Lung microvascular endothelial cell (primary cell): ENCODE results near the gene RNF11. TPM values are rescaled to one million over a fixed set of nuclear protein-coding genes. Genes with fewer than 3 reads are reported as not detected.
"Not testable (repeated sequence)": the region's sequence is repeated elsewhere in the genome, so short reads cannot be mapped to it uniquely, and the experiment has no call there.

Source experiments
- DNase-seq, 2 donors: peaks; one replicate each; pipeline versions ENCODE4 v3.0.0 to v3.0.0-alpha.2; 2010; ENCODE audit warnings: low read depth in 2 of 2
- total RNA-seq: library from RNA; depleted of rRNA; stranded (reverse); fragments of >200 nt; gene quantifications from 2 replicates; pipeline ENCODE4 v1.2.1, GENCODE V29; 2014

Gene RNF11
- total RNA-seq, 1 donor from 2014 or later, result 134 TPM

DNA sequence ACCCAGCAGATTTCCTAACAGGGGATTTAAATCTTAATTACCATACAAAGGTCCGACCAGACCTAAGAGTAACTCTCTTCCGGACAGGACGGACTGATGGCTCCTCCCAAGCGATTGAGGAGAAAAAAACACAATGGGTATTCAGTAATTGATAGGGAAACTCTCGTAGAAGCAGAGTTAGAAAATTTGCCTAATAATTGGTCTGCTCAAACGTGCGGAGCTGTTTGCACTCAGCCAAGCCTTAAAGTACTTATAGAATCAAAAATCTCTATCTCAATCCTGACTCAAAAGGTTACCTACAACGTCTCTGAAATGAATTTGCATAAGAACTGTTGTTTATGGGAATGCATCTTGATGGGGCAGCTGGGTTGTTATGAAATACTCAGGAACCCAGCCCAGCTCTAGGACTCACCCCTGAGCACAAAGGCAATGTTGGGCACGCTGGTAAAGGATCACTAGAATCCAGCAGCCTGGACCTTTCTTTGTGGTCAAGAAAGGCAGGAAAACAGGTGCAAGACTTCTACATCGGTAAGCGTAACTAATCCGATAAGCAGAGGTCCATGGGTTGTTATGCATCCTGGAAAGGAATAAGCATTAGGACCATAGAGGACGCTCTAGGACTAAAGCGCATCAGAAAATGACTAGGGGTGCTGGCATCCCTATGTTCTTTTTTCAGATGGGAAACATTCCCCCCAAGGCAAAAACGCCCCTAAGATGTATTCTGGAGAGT lies 8.7 kb upstream of the RNF11 start:
- not testable (repeated sequence) for DNase-seq

DNA sequence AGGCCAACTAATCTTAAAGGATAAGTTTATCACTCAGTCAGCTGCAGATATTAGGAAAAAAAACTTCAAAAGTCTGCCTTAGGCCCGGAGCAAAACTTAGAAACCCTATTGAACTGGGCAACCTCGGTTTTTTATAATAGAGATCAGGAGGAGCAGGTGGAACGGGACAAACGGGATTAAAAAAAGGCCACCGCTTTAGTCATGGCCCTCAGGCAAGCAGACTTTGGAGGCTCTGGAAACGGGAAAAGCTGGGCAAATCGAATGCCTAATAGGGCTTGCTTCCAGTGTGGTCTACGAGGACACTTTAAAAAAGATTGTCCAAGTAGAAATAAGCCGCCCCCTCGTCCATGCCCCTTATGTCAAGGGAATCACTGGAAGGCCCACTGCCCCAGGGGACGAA lies 7.6 kb upstream of the RNF11 start:
- DNase-seq, result not testable (repeated sequence)

- no peak for DNase-seq
Measured at GRCh38 chr1:51230501-51231078, 5.5 kb upstream of the RNF11 start.

- no peak for DNase-seq
Measured at GRCh38 chr1:51231120-51231519, 5.0 kb upstream of the RNF11 start.

DNA sequence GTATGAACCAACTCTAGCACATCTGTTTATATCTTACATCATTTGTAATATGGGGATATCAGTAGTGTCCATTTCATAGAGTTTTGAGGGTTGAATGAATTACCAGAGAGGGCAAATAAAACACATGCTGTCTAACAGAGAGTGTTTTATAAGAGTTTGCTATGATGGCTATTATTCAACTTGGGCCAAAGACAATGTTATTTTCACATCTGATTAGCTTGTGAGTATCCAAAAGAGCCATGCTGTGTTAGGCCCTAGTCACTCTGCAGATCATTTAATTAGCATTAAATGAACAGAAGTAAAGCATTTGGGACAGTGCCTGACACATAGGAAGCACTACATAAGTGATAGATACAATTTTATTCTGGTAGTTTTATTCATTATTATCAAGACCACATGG lies 4.2 kb upstream of the RNF11 start:
- no peak for DNase-seq

DNA sequence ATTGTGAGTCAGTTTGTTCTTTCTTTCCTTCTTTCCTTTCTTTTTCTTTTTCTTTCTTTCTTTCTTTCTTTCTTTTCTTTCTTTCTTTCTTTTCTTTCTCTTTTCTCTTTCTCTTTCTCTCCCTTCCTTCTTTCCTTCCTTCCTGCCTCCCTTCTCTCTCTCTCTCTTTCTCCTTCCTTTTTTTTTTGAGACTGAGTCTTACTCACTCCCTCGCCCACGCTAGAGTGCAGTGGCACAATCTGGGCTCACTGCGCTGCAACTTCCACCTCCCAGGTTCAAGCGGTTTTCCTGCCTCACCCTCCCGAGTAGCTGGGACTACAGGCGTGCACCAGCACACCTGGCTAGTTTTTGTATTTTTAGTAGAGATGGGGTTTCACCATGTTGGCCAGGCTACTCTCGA lies 1.8 kb upstream of the RNF11 start:
- DNase-seq, result not testable (repeated sequence)

DNA sequence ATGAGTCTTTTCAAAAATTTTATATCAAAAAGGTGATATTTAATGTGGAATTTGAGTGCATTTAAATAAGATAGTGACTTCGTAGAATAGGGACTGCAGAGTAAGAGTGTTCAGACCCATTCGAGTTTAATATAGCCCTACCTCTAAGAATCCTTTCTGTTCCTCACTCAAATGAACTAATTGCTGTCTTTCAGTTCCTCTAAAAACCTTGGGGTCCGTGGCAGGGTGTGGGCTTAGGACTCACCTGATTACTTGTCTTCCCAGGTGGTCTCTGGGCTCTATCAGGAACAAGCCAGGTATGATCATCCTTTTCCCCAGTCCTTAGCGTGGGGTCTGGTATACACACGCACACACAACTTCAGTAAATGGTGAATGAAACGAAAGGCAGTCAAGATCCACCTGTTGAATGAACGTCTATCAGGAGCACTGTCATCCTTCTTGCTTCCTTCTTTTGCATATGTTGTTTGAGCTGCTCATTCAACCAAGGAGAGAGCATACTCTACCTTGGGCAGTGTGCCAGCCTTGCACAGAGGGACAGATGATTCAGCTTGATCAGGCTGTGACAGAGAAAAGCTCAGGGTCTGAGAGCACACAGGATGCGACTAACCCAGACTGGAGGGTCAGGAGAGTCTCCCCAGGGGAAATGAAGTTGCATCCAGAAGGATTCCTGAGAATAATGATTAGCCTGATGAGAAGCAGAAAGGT lies 1.2 kb upstream of the RNF11 start:
- peak; percentile 22 to 23 for DNase-seq

DNA sequence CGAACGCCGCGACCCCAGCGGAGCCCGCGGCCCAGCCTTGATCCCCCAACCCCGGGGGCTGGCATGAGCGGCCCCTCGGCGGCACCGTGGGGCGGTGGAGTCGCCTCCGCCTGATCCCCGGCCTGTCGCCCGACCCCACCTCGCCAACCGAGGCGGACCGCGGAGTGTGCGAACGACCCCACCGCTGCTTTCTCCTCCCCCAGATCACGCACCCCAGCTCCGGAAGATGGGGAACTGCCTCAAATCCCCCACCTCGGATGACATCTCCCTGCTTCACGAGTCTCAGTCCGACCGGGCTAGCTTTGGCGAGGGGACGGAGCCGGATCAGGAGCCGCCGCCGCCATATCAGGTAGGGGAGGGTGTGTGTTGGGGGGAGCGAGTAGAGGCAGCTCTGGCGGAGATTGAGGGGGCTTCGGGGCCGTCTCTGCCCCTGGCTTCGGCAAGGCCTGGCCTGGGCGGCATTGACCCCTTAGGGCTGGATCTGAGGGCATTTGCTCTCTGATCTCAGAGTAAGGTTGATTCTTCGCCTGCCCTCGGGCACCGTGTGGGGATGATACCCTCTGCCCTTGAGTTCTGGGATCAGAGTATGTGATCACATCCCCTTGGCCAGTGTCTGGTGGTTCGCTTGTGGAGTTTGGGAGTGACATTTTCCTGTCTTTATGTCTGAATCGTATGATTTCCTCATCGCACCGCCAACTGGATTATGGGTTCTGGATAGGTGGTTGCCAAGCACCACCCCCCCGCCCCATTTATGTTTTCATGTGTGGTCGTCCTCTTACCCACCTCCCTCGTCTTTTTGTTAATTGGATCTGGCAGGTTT lies 668 bp downstream of the RNF11 start:
- peak; percentile 72 to 92 for DNase-seq

GRCh38 chr1:51237351-51238033 lies 1.4 kb downstream of the RNF11 start:
- peak; percentile 37 to 49 for DNase-seq

DNA sequence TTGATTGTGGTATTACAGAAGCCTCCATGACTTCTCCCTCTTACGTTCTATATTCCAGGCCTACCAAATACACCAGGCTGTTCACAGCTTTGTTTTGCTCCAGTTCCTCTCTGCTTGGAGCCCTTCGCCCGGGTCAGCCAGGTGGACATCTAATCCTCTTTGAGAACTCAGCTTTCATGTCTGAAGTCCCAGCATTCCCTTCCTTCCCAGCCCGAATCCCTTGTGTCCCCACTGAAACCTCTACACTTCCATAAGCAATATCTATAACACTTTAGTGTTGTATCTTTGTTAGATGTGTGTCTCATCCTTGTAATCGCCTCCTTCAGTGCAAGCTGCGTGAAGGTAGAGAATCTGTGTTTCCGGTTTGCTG lies 1.9 kb downstream of the RNF11 start:
- peak in 1 of 2 donors; percentile 13 for DNase-seq

DNA sequence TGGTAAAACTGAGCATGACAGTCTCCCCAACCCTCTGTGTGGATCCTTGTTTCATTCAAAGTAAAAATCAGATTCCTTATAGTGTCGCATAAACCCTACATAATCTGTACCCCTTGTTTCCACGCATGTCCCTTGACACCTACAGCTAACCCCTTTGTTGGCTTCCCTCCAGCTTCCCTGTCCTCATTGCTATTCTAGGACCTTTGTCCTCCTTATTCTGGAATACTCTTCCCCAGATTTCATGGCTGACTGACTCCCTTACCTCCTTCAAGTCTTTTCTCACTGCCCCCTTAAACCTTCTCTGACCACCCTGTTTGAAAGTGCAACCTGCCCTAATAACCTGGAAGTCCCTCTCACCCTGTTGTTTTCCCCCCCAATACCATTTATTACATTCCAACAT lies 4.0 kb downstream of the RNF11 start:
- DNase-seq, result no peak

DNA sequence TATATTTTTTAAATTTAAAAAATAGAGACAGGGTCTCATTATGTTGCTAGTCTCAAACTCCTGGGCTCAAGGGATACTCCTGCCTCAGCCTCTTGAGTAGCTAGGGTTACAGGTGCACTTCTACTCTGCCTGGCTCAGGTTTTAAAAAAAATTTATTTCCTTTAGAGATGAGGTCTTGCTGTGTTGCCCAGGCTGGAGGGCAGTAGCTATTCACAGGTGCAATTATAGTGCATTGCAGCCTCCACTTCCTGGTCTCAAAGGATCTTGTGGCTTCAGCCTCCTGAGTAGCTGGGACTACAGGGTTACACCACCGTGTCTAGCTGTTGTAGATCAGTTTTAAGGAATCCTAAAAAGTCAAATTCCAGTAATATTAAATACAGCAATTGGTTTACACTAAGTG lies 5.0 kb downstream of the RNF11 start:
- DNase-seq, result no peak

- peak in 1 of 2 donors; percentile 35 for DNase-seq
Measured at GRCh38 chr1:51242546-51242945, 6.5 kb downstream of the RNF11 start.

DNA sequence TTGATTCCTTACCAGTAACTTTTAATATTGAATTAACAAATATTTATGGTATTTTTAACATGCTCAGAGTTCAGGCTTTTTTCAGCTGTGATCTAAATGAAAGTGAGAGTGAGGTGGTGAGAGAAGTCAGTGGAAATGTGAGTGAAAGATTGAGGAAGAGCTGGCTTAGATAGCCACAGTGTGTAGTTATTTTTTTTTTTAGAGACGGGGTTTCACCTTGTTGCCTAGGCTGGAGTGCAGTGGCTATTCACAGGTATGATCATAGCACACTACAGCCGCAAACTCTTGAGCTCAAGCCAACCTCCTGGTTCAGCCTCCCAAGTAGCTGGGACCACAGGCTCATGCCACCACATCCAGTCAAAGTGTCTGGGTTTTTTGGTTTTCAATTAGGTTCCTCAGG lies 10.9 kb downstream of the RNF11 start:
- no peak for DNase-seq

DNA sequence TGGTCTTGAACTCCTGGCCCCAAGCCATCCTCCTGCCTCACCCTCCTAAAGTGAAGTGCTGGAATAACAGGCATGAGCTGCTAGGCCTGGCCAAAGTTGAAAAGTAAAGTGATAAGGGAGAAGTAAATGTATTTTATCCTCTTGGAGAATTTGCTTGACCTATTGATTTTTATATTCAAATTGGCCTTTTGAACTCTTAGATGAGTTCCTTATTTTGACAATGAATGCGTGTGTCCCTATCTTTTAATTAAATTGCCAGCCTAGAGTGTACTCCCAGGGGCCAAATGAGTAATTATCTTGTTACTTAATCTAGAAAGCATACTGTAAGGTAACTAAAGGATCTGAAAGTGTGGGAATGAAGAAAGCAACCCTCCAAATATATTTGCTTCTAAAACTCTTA lies 11.4 kb downstream of the RNF11 start:
- no peak for DNase-seq

GRCh38 chr1:51249445-51249844 lies 13.4 kb downstream of the RNF11 start:
- no peak for DNase-seq

GRCh38 chr1:51250729-51251128 lies 14.7 kb downstream of the RNF11 start:
- not testable (repeated sequence) for DNase-seq

DNA sequence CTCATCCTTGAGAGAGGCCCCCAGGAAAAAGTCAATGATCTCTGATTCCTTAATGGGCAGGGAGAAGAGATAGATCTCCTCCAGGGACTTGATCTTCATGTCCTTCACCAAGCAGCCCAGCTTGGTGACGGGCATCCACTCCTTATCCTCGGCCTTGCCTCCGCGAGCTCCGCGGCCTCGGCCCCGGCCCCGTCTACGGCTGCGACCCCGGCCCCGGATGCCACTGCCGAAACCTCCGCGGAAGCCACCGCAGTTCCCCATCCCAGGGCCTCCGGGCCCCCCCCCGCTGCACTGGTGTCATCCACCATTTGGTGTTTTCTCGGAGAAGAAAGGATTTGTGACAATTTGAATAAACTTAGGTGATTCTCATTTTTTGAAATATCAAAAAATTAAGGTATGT lies 15.1 kb downstream of the RNF11 start:
- DNase-seq, result not testable (repeated sequence)

DNA sequence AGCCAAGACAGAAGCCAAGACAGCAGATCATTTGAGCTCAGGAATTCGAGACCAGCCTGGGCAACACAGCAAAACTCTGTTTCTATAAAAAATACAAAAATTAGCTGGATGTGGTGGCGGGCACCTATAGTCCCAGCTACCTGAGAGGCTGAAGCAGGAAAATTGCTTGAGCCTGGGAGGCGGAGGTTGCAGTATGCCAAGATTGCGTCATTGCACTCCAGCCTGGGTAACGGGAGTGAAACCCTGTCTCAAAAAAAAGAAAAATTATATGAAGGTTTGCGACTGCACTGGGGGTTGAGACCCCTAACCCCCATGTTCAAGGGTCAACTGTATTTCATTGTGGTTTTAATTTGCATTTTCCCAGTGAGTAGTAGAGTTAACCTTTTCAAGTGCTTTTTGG lies 16.3 kb downstream of the RNF11 start:
- no peak for DNase-seq

DNA sequence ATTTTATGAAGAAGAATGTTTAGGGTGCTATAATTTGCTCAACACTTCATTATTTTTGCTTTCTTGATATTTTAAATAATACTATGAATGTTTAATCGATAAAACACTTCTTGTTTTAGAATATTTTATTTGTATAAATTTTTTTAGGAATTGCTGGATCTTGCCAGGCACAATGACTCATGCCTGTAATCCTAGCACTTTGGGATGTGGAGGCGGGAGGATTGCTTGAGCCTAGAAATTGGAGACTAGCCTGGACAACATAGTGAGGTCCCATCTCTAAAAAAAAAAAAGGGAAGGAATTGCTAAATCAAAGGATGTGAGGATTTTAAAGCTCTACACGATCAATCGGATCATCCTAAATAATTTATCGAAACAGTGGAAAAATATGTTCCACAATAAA lies 17.6 kb downstream of the RNF11 start:
- peak in 1 of 2 donors; percentile 10 for DNase-seq

- DNase-seq, result no peak
Measured at GRCh38 chr1:51255331-51255730, 19.3 kb downstream of the RNF11 start.
